ENCODE data around the gene CLMN.

DNA sequence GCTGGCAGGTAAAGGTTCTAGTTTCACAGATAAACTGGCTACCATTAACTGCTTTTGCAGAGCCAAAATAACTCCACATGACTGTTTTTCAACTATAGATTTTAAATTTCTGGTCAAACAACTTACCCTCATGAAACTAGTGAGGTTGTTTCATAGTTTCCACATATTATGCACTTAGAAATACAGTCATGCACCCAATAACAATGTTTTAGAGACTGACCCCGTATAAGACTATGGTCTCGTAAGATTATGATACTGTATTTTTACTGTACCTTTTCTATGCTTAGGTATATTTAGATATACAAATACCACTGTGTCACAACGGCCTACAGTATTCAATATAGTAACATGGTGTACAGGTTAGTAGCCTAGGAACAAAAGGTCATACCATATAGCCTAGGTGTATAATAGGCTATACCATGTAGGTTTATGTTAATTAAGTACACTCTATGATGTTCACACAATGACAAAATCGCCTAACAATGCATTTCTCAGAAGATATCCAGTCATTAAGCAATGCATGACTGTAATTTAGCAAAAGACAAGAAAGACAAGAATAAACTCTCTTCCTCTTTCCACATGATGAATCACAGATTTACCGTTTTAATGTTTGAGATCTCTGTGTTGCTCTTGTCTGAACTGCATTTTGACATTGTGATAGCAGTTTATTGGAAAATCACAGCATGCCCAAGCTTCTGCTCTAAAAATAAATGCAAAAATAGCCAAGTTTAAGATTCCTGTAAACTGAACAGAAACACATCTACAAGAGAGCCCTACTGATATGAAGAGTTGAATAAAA lies 179.4 kb downstream of the CLMN start:
- TF ChIP-seq, protein P1, sequence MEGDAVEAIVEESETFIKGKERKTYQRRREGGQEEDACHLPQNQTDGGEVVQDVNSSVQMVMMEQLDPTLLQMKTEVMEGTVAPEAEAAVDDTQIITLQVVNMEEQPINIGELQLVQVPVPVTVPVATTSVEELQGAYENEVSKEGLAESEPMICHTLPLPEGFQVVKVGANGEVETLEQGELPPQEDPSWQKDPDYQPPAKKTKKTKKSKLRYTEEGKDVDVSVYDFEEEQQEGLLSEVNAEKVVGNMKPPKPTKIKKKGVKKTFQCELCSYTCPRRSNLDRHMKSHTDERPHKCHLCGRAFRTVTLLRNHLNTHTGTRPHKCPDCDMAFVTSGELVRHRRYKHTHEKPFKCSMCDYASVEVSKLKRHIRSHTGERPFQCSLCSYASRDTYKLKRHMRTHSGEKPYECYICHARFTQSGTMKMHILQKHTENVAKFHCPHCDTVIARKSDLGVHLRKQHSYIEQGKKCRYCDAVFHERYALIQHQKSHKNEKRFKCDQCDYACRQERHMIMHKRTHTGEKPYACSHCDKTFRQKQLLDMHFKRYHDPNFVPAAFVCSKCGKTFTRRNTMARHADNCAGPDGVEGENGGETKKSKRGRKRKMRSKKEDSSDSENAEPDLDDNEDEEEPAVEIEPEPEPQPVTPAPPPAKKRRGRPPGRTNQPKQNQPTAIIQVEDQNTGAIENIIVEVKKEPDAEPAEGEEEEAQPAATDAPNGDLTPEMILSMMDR (IDR thresholded peaks at IDR 0.05) = no peak
- no peak for TF ChIP-seq EZH2phosphoT487 (IDR thresholded peaks at IDR 0.05)
- no peak for TF ChIP-seq EZH2 (IDR thresholded peaks at IDR 0.05)

Data from neural progenitor cell (in vitro differentiated cells).